Heart left ventricle (tissue), 16 donors: ENCODE measurements around the gene LCNL1. TPM values are rescaled to one million over a fixed set of nuclear protein-coding genes. Genes with fewer than 3 reads are reported as not detected.

Experiments
- ATAC-seq, 4 donors: fragments of 200-7000 bp; cut with Tn5 transposase; one replicate each; pipeline ENCODE4 v1.9.1; 2020 to 2022; ENCODE audit warnings: moderate library complexity in 4 of 4, mild to moderate bottlenecking in 3 of 4, moderate number of reproducible peaks in 1 of 4
- DNase-seq, 5 donors: peaks; one replicate each; pipeline ENCODE4 v3.0.0-alpha.2; 2020
- H3K27ac ChIP-seq, 12 donors: fragments of 200-600 bp; sonication (generic) in 4 of 12; one replicate each; pipeline versions ENCODE4 v1.5.0 to v1.8.0; 2016 to 2022; ENCODE audit warnings: mild to moderate bottlenecking in 2 of 12
- H3K27me3 ChIP-seq, 9 donors: fragments of 200-600 bp; sonication (generic) in 2 of 9; one replicate each; pipeline versions ENCODE4 v1.5.1 to v1.8.0; 2016 to 2022; ENCODE audit warnings: mild to moderate bottlenecking in 3 of 9
- H3K36me3 ChIP-seq, 9 donors: fragments of 200-600 bp; sonication (generic) in 2 of 9; one replicate each; pipeline versions ENCODE4 v1.5.0 to v1.8.0; 2018 to 2022; ENCODE audit warnings: mild to moderate bottlenecking in 2 of 9
- H3K4me1 ChIP-seq, 12 donors: fragments of 200-600 bp; sonication (generic) in 4 of 12; one replicate each; pipeline versions ENCODE4 v1.5.0 to v1.8.0; 2016 to 2022; ENCODE audit warnings: mild to moderate bottlenecking in 3 of 12
- H3K4me3 ChIP-seq, 12 donors: fragments of 200-600 bp; sonication (generic) in 4 of 12; one replicate each; pipeline versions ENCODE4 v1.5.0 to v1.8.0; 2017 to 2022; ENCODE audit warnings: mild to moderate bottlenecking in 9 of 12, moderate library complexity in 4 of 12
- H3K9me3 ChIP-seq, 12 donors: fragments of 200-600 bp; sonication (generic) in 4 of 12; one replicate each; pipeline versions ENCODE4 v1.5.0 to v1.8.0; 2016 to 2022; ENCODE audit warnings: mild to moderate bottlenecking in 1 of 12
- POLR2A ChIP-seq, 2 donors: fragments of 450-650 bp; IDR thresholded peaks; one replicate each; pipeline ENCODE4 v1.6.1; 2017; ENCODE audit warnings: antibody characterized with exemption in 2 of 2, mild to moderate bottlenecking in 2 of 2, moderate library complexity in 2 of 2
- WGBS, 4 donors: extraction: QIAGEN DNeasy Blood & Tissue Kit in 2 of 4; methylation state at CpG; one replicate each; pipeline versions ENCODE4 v1.1.5 to v1.1.7; 2013 to 2018; 5-methylcytosine and 5-hydroxymethylcytosine counted together
- intact Hi-C, 10 donors: fragments of 100-400 bp; cut with DNase I; formaldehyde crosslinking; loops; one replicate each; pipeline versions ENCODE4 v1.11.1 to v1.14.2; 2022
- polyA plus RNA-seq, 2 donors: library from polyadenylated mRNA; stranded (reverse); fragments of 200-250 nt; gene quantifications; one replicate each; pipeline ENCODE4 v1.2.3, GENCODE V29; 2013
- total RNA-seq, 9 donors: library from RNA; depleted of rRNA in 2 of 9; stranded (reverse); fragments of >200 nt in 2 of 9; fragmentation: NEBNext Ultra II Directional in 3 of 9; extraction: Animal tissue kit (Norgen Biotek cat#: 25700) in 3 of 9; gene quantifications; one replicate each; pipeline versions ENCODE4 v1.1.0 to v1.2.4, GENCODE V29; 2016 to 2023
- TF ChIP-seq, protein P1 (sequence below), 12 donors: fragments of 200-600 bp; sonication (generic) in 4 of 12; IDR thresholded peaks; one replicate each; pipeline versions ENCODE4 v1.5.0 to v1.8.0; 2018 to 2022; ENCODE audit warnings: antibody characterized with exemption in 12 of 12, mild to moderate bottlenecking in 5 of 12
- donor health status: ischemic (EF 13 %, LVEDD 7.1; RV severe dilation, severe dysfunction).
- donor health status: healthy with polysubstance abuse.
- donor health status: DM: no; HTN: yes; CAD: no.
- donor health status: DM: no; HTN: no; CAD: no.
- donor health status: ischemic (EF 25% LVEDD 6.9; RV normal size, moderate dysfunction).
- donor health status: ischemic (EF 25% LVEDD 5.7; RV mildly dilated, moderate dysfunction).
- donor health status: healthy.
- donor health status: DM: yes; HTN: yes; CAD: no.
- donor health status: ischemic (EF 35%, LVEDD 5.7; RV mildly dilated, moderate dysfunction).
- donor health status: nonischemic (EF 11% LVEDD 7.7; RV severe dilation, severe dysfunction).
- donor health status: DM: yes; HTN: yes; CAD: no.
- donor health status: PGD.
- donor health status: ischemic (EF 29% LVEDD 5.4; RV normal size, mild dysfunction).
- donor health status: nonischemic (EF 23%, LVEDD 6.1; RV moderate dilation, normal function).

The LCNL1 gene
- total and polyA plus RNA-seq, 11 donors, result 0.14 to 14.9 (median 2.7) TPM

- no peak overlapping the region for H3K4me3 ChIP-seq
- TF ChIP-seq, protein P1, sequence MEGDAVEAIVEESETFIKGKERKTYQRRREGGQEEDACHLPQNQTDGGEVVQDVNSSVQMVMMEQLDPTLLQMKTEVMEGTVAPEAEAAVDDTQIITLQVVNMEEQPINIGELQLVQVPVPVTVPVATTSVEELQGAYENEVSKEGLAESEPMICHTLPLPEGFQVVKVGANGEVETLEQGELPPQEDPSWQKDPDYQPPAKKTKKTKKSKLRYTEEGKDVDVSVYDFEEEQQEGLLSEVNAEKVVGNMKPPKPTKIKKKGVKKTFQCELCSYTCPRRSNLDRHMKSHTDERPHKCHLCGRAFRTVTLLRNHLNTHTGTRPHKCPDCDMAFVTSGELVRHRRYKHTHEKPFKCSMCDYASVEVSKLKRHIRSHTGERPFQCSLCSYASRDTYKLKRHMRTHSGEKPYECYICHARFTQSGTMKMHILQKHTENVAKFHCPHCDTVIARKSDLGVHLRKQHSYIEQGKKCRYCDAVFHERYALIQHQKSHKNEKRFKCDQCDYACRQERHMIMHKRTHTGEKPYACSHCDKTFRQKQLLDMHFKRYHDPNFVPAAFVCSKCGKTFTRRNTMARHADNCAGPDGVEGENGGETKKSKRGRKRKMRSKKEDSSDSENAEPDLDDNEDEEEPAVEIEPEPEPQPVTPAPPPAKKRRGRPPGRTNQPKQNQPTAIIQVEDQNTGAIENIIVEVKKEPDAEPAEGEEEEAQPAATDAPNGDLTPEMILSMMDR (IDR thresholded peaks at IDR 0.05), result no peak
- no peak for TF ChIP-seq POLR2A (IDR thresholded peaks at IDR 0.05)
- ATAC-seq (no peak), DNase-seq (no peak)
- H3K36me3 ChIP-seq, result peaks cover 0 to 83% (median 51%) of the 10 kb centered on the region in 9 donors
- no peak overlapping the region for H3K27ac ChIP-seq
- no peaks in the 10 kb centered on the region for H3K27me3 ChIP-seq
- H3K4me1 ChIP-seq, result no peaks in the 10 kb centered on the region
- no peaks in the 10 kb centered on the region for H3K9me3 ChIP-seq
- WGBS, 4 donors, result 97 to 100% (median 98%) methylated on average over 7 to 25 of the region's 25 CpGs
- intact Hi-C loops, result loop anchor here in 1 of 10 donors (5.0 kb wide), 1 partner anchor 188 kb away; no protein-coding TSS in a partner anchor
Measured at GRCh38 chr9:137015540-137015930, 32.7 kb downstream of the LCNL1 start.

DNA sequence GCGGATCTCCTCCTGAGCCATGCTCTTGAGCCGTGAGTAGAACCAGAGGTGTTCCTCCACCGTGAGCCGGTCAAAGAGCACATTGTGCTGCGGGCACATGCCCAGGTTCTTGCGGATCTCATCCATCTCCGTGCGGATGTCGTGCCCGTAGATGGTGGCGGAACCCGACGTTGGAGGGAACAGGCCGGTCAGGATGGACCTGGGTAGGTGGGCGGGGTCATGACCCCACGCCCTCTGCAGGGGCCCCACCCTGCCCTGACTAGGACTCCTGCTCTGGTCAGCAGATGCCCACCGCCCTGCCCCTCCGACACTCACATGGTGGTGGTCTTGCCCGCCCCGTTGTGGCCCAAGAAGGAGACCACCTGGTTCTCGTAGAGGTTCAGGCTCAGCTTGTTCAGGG is 33.2 kb downstream of the LCNL1 start:
- ATAC-seq (no peak), DNase-seq (no peak)
- Histone ChIP-seq H3K4me3 (no peak overlapping the region), H3K4me1 (no peaks in the 10 kb centered on the region), H3K9me3 (no peaks in the 10 kb centered on the region), H3K27ac (no peak overlapping the region), H3K36me3 (peaks cover 0 to 86% (median 51%) of the 10 kb centered on the region in 9 donors), H3K27me3 (no peaks in the 10 kb centered on the region)
- TF ChIP-seq, protein P1 (IDR thresholded peaks at IDR 0.05), result no peak
- no peak for TF ChIP-seq POLR2A (IDR thresholded peaks at IDR 0.05)
- intact Hi-C loops, result loop anchor here in 1 of 10 donors (5.0 kb wide), 1 partner anchor 189 kb away; no protein-coding TSS in a partner anchor
- WGBS, 4 donors, result 95 to 98% (median 97%) methylated on average over 13 to 21 of the region's 21 CpGs

GRCh38 chr9:137016436-137016835 is 33.6 kb downstream of the LCNL1 start:
- DNase-seq (no peak), ATAC-seq (no peak)
- no peak overlapping the region for H3K27ac ChIP-seq
- no peaks in the 10 kb centered on the region for H3K4me1 ChIP-seq
- intact Hi-C loops, result loop anchor here in 1 of 10 donors (5.0 kb wide), 1 partner anchor 189 kb away; no protein-coding TSS in a partner anchor
- no peaks in the 10 kb centered on the region for H3K27me3 ChIP-seq
- H3K4me3 ChIP-seq, result no peak overlapping the region
- no peaks in the 10 kb centered on the region for H3K9me3 ChIP-seq
- peaks cover 0 to 82% (median 48%) of the 10 kb centered on the region in 9 donors for H3K36me3 ChIP-seq
- TF ChIP-seq POLR2A (IDR thresholded peaks at IDR 0.05), result no peak
- TF ChIP-seq, protein P1 (IDR thresholded peaks at IDR 0.05), result no peak
- WGBS, 4 donors, result 91 to 98% (median 97%) methylated on average over 6 to 16 of the region's 16 CpGs; no CpG with 5 or more reads in 1 of the 4 donors

DNA sequence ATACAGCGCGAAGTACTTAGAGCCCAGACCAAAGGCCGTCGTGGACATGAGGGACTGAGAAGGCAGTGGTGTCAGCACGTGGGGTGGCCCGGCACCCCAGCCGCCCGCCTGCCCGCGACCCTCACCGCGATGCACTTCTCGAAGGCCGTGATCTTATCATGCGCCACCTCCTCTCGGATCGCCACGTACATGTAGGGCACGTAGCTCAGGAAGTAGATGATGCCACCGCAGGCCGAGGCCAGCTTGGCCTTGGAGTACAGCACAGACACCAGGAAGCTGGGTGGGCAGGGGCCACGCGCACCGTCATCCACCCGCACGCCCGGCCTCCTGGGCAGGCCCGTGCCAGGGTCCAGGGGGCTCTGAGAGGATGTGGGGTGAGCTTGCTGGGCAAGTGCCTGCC is 34.3 kb downstream of the LCNL1 start:
- Histone ChIP-seq H3K9me3 (no peaks in the 10 kb centered on the region), H3K27ac (no peak overlapping the region), H3K4me3 (no peak overlapping the region), H3K4me1 (no peaks in the 10 kb centered on the region), H3K27me3 (no peaks in the 10 kb centered on the region), H3K36me3 (peaks cover 0 to 75% (median 42%) of the 10 kb centered on the region in 9 donors)
- DNase-seq (no peak), ATAC-seq (no peak)
- 96 to 98% (median 97%) methylated on average over 27 to 28 of the region's 28 CpGs for WGBS, 4 donors
- intact Hi-C loops, result loop anchor here in 1 of 10 donors (5.0 kb wide), 1 partner anchor 190 kb away; no protein-coding TSS in a partner anchor
- no peak for TF ChIP-seq POLR2A (IDR thresholded peaks at IDR 0.05)
- TF ChIP-seq, protein P1 (IDR thresholded peaks at IDR 0.05), result no peak
